IMR-90 (cell line): ENCODE data around the gene PHF3.

ENCODE experiments used
- BHLHE40 ChIP-seq: fragments of 150-350 bp; IDR thresholded peaks from 2 replicates; pipeline ENCODE4 v1.6.1; 2016; ENCODE audit warnings: mild to moderate bottlenecking, low read depth, low read length
- MAZ ChIP-seq: IDR thresholded peaks from 2 replicates; pipeline ENCODE4 v1.6.1; 2012; ENCODE audit warnings: low read depth, mild to moderate bottlenecking, low read length, improper control_type of control experiment, moderate library complexity, borderline replicate concordance
- POLR2A ChIP-seq: IDR thresholded peaks from 2 replicates; pipeline ENCODE4 v1.6.1; 2012; ENCODE audit warnings: mild to moderate bottlenecking, low read depth, low read length
- RCOR1 ChIP-seq: IDR thresholded peaks from 2 replicates; pipeline ENCODE4 v1.6.1; 2012; ENCODE audit warnings: mild to moderate bottlenecking, low read length, improper control_type of control experiment; ENCODE audit not compliant: insufficient replicate concordance
- SMC3 ChIP-seq: fragments of 150-350 bp; IDR thresholded peaks from 2 replicates; pipeline ENCODE4 v1.6.1; 2016; ENCODE audit warnings: low read depth, mild to moderate bottlenecking, antibody characterized with exemption, low read length, moderate library complexity
- TF ChIP-seq, protein P1 (sequence below): conservative IDR thresholded peaks from 2 replicates; pipeline ENCODE4 v1.5.1; 2012; ENCODE audit warnings: mild to moderate bottlenecking, low read depth, low read length, improper control_type of control experiment

DNA sequence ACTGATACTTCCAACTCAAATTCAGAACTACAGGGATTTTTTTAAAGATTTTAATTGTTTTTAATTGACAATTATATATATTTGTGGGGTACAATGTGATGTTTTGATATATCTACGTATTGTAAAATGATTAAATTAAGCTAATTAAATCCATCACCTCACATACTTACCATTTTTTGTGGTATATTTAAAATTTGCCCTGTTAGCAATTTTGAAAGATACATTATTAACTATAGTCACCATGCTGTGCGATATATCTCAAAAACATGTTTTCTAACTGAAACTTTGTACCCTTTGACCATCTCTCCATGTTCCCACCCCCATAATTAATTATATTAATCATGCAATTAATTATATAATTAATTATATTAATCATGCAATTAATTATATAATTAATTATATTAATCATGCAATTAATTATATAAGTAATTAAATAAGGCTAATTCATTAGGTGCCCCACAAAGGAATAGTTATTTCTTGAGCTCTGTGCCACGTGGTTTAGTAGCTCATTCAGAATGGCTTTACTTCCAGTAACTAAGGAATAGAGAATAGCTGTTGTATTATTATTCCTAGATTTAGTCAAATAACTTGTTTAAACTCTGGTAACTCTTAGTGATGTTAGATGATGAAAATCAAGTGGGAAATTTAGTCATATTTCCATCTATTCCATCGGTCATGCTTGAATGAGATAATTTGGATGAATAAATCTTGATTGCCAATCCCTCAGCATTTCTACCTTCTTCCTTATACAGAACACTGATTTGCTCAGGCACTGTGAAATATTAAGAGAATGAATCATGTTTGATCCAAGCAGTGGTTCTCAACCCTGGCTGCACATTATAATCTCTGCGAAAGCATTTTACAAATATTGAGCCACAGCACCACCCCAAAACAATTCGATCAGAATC is 38.2 kb upstream of the PHF3 start:
- TF ChIP-seq BHLHE40 (no peak), RCOR1 (no peak), POLR2A (no peak), MAZ (no peak), SMC3 (no peak)
- TF ChIP-seq, protein P1, sequence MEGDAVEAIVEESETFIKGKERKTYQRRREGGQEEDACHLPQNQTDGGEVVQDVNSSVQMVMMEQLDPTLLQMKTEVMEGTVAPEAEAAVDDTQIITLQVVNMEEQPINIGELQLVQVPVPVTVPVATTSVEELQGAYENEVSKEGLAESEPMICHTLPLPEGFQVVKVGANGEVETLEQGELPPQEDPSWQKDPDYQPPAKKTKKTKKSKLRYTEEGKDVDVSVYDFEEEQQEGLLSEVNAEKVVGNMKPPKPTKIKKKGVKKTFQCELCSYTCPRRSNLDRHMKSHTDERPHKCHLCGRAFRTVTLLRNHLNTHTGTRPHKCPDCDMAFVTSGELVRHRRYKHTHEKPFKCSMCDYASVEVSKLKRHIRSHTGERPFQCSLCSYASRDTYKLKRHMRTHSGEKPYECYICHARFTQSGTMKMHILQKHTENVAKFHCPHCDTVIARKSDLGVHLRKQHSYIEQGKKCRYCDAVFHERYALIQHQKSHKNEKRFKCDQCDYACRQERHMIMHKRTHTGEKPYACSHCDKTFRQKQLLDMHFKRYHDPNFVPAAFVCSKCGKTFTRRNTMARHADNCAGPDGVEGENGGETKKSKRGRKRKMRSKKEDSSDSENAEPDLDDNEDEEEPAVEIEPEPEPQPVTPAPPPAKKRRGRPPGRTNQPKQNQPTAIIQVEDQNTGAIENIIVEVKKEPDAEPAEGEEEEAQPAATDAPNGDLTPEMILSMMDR = no peak
